CD4-positive, alpha-beta T cell treated with Interleukin-4 for 4 hours (primary cell): ENCODE data around the gene SLC1A3.
"Not testable (repeated sequence)": the region's sequence is repeated elsewhere in the genome, so short reads cannot be mapped to it uniquely, and the experiment has no call there.

Source experiments
- DNase-seq: peaks from one replicate; pipeline ENCODE4 v3.0.0-alpha.2; 2020

Gene SLC1A3

DNA sequence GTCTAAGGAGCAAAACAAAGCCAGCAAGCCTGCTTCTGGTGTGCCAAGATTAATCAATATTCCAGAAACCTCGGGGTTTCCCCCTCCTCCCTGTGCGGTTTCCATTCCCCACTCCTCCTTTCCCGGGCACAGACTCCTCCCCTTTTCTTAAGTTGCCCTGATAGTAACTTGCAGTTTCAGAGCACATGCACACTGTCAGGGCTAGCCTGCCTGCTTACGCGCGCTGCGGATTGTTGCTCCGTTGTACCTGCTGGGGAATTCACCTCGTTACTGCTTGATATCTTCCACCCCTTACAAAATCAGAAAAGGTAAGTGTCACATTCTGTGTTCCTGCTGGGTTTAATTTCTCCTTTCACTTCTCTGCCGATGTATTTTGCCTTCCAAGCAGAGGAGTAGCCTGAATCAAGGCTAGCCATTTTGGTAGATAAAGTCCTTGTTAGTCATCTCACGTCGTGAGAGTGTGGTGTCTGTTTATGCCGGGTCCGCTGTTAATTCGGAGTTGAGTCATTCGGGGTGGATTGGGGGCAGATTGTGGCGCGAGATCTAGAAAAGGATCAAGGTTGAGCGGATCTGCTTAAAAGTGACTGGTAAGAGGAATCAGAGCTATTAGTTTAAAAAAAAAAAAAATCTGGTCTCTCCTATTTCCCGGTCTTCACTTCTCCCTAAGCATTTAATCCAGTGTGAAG is at the start of gene SLC1A3:
TSS of gene SLC1A3 (plus strand) at position 179 of the 686 bp plus-strand sequence. CDS start 1,818 bp downstream, outside the sequence.
- DNase-seq, result no peak

DNA sequence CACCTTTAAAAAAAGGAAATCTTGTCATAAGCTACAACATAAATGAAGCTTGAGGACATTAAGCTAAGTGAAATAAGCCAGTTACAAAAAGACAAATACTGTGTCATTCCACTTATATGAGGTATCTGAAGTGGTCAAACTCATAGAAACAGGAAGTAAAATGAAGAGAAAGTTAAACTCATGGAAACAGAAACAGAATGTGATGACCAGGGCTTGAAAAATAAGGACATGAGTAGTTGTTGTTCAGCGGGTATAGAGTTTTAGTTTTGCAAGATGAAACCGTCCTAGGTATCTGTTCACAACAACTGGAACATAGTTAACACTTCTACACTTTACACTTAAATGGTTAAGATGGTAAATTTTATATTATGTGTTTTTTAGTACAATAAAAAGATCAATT is 47.8 kb upstream of the SLC1A3 start:
- DNase-seq, result no peak

DNA sequence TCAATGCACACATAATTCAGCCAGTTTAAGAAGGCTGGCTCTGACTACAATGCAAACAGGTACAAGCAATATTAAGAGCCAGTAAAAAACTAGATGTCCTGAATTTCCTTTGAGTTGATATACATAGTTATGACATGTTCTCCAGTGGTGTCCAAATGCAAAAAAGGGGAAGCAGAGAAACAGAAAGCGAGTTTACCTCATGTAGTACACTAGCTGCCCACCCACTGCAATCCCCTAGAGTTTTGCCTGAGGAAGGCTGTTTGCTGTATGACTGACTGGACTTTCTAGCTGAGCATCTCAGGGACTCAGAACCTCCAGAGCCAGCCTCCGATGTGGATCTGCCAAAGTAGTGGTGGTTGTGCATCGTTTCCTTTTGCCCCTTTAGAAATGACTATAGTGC is 44.8 kb upstream of the SLC1A3 start:
- DNase-seq, result no peak

DNA sequence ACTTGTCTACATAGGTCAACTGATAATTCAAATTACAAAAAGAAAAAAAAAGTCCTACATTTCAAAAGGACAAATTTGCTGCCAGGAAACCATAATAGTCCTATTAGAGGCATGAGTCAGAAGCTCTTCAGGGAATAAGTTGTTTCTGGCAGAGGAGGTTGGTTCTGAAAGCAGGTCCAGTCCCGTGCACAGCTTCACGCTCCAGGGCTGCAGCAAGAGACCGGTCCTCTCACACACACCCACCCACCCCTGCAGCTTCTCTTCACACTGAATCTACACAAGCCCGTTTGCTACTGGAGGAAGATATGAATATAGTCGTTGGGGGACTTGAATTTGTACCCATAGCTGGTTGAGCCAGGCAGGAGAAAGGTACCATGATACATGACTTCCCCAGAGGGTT is 36.9 kb upstream of the SLC1A3 start:
- DNase-seq, result no peak

DNA sequence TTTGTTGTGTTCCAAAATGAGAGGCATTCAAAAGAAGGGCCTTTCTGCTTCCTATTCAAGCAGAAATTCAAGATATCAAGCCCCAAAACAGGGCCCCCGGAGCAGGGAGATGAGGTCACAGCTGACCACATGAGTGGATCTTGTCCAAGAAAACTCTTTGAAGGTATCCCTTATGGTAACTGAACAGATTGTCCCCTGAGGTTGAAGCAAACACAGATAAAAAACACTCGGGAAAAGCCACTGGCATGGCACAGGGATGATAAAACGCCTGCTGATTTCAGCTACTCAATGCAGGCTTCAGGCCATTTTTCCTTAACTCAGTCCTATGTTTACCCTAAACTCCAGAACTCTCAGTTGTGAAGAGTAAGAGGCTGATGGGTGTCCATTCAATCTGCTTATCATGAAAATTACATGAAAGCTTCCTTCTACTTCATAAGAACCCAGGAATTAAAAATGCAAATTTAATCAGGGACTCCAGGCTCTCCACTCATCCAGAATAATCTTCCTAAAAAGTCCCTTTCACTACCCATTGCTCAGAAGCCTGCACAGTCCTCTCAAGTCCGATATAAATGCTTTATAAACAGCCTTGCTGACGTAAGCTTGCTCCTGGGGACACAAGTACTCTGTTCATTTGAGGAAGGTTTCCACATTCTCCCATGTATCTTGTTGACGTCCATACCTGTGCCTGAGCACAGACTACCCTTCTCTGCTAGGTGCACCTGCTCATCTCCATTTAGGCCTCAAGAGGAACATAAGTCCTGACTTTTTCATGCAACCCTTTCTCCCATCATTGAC is 35.9 kb upstream of the SLC1A3 start:
- DNase-seq, result no peak

DNA sequence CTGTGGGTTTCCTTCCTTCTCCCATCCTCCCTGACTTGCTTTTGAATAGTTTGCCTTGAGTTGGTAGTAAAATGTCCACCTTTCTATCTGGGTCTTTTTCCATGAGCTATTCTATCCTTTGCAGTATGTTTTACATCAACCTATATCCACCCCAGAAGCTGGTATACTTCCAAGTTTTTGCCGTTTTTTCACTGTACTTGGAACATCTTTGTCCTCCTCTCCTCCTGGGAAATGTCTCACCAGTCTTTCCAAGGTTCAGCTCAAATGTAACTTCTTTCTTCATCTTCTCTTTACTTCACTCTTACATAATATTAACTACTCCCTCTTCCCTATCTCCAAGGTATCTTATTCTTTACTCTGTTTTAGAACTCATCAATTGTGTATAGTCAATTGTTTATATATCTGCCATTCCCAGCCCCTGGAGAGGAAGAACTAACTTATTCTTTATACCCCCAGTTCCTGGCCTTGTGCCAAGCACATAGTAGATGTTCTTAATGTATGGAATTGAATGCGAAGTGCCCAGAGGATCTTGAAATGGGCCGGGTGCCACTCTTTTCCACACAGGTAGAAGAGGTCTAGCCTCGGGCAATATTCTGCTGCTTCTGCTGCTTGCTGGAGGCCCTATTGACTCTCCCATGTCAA is 34.9 kb upstream of the SLC1A3 start:
- no peak for DNase-seq

DNA sequence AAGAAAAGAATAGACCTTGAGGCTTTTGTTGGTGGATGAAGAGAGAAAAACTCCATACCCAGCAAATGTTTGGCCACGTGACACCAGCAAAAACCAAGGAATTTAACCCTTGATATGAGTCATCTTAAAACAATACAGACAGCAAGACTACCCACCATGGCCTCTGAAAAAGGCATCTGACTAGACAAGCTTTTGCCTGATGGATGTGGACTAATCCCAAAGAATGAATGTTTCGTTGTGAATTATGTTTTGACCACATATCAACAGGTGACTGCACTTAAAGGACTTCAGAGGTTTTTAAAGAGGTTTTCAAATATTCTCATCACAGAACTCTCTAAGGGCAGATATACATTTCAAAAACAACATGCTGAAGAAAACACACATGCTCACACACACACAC is 33.0 kb upstream of the SLC1A3 start:
- DNase-seq, result no peak

DNA sequence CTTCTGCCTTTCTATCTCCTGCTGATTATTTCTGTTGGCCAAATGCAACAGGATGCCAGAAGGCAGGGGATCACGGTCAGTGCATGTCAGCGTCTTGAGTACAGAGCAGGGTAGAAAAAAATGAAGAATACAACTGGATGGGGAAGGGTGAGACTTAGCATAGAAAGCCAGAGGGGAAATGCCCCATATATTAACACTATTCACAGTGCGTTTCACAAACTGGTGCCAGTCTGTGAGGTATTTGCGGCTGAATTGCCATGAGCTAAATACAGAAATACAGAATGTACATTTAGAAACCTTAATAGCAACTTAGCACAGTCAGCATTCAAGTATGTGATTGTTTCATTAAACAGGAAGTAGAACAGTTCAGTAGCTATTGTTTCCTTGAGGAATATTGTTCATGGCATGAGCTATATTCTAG is 31.0 kb upstream of the SLC1A3 start:
- no peak for DNase-seq

DNA sequence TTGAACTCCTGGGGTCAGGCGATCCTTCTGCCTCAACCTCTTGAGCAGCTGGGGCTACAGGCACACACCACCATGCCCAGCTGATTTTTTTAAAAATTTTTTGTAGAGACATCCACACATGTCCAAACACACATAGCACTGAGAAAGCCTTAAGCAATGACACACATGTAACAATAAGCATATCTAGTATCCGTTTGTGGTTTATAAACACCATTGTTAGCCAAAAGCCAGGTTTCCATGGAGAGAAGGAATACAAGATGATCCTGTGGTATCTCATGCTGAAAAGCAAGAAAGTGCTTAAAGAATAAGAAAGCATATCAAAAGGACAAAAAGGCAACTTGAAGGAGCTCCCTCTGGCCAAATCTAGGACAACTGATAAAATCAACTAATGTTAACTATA is 29.7 kb upstream of the SLC1A3 start:
- DNase-seq, result no peak

DNA sequence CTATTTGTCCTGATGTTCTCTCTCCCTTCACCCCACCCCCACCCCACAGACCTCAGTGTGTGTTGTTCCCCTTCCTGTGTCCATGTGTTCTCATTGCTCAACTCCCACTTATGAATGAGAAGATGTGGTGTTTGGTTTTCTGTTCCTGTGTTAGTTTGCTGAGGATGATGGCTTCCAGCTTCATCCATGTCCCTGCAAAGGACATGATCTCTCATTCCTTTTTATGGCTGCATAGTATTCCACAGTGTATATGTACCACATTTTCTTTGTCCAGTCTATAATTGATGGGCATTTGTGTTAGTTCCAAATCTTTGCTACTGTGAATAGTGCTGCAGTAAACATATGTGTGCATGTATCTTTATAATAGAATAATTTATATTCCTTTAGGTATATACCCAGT is 26.5 kb upstream of the SLC1A3 start:
- not testable (repeated sequence) for DNase-seq

DNA sequence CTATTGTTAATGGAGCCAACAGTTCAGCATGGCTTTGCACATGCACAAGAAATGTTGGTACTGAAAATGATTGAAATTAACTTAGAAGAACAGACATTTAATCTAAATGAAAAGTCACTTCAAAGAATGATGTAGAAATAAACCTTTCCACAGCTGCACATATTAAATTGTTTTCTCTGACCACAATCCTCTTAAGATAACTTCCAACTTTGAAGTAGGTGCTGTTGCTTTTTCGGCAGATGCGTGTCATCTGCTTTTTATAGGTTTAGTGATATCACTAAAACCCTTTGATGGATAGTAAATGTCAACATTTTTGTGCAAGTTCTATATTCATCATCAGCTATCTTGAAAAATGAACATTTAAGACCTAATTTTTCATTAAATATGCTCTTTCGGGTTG is 25.3 kb upstream of the SLC1A3 start:
- no peak for DNase-seq

DNA sequence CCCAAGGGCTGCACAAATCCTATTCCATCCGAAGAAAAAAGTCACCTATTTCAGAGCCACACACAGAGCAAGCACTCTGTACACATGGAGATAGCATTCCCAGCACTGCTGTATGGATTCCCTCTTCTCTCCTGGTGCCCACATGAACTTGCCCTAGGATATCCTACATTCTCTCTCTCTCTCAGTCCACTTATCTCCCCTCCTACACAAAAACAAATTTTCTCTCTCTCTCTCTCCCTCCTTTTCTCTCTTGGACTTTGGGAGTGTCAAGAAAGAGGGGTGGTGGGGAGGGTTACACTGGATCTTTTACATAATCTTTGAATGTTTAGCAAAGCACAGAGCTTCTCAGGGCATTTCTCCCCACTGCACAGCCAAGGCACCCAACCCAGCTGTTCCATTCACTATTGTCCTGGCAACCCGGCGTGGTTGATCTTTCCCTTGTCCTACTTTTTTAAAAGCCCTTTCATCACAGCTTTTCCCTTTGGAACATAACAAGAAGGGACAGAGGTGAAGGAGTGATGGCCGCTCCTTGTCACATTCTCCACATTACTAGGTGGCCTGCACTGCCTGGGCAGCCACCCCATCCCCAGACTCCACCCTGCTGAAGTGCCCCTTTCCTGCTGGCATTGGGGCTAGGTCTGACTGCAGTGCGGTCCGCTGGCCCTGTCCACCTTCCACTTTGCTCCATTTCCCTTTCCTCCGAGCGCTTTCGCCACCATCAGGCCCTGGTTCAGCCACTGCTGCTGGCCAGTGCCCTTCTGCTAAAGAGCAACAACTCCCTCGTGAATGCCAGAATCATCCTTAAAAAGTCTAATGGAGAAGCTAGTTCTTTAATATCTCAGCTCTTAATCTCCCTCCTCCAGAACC is 22.2 kb upstream of the SLC1A3 start:
- no peak for DNase-seq

DNA sequence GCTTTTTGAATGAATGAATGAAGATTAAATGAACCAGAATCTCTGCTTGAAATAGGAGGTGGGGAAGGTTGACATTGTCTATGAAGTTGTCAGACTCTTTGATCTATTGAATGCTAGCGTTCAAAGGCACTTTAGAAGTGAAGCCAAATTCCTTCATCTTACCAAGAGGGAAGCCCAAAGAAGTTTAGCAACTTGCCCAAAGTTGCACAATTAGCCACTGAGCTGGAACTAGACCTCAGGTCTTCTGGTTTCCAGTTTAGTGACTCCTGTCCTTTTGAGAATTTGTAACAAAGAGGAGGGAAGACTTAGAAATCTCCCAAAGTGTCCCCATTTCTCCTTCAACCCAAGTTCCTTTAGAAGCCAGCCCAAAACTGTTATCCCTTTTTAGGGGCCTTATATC is 20.7 kb upstream of the SLC1A3 start:
- DNase-seq, result no peak

DNA sequence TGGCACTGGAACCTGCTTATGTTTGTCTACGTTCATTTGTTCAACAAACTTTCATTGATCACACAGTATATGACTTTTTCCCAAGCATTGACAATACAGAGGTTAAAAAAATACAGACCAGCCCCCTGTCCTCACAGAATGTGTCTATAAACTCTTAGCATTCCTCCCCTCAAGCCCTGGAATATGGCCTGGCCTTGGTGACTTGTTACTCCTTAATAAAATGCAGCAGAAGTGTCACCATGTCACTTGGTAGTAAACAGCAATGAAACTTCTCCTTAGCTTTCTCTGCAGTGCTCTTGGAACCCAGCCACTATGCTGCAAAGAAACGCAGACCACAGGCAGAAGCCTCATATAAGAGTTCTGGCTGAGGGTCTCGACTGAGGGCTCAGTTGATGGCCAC is 19.1 kb upstream of the SLC1A3 start:
- no peak for DNase-seq

DNA sequence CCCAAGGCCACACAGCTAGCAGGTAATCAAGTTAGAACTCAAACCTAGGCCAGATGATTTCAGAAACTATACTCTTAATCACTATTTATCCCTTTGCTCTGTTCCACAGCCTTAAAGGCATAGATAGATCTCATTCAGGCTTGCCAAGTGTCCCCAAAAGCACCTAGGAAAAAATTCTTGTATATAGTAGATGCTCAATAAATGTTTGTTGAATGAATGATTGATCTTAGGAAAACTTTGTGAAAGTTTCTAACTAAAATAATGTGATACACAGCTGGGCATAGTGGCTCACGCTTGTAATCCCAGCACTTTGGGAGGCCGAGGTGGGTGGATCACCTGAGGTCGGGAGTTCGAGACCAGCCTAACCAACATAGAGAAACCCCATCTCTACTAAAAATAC is 16.7 kb upstream of the SLC1A3 start:
- DNase-seq, result not testable (repeated sequence)

DNA sequence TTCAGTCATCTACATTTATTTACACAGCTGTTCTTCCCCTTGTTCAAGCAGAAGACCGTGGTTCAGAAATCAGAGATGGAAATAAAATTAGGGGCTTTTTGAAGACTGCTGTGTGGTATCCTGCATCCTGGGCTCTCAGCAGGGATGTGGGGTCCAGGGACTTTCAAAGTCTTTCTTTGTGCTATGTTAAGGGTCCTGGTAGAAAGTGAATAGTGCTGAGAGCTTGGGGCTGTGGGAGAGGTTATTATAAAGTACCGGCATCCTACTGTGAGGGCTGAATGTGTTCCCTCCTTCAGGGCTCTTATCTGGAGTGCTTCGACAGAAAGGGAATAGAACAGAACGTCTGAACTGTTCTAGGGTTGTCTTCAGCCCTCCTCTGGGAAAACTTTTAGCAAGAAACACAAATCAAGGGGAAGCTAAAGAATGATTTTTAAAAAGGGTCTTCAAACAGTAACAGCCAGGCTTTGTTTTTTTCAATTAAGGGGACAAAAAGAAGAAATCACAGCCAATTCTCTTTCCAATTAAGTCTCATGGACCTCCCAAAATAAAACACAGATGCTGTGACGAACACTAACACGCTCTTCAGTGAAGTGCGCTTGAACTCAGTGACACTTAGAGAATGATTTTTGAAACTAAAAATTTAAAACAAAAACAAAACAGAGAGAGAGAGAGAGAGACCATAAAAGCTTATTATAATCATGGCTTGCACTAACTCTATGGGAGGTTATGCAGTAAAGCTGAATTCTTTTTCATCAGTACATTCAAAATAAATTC is 15.7 kb upstream of the SLC1A3 start:
- DNase-seq, result no peak

DNA sequence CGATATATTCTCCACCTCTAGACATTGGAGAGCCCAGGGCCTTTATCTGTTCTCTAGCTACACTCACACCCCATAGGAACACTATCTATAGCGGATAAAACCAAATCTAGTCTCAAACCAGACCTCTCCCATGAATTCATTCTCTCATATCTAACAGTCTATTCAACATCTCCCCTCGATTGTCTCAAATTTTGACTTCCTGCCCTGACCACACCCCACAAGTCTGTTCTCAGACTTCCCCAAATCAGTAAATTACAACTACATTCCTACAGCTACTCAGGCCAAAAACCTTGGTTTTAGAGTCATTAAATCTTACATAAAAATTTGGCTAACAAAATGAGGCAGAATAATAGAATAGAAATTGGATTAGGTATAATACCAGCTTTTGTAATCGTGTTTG is 12.5 kb upstream of the SLC1A3 start:
- no peak for DNase-seq

DNA sequence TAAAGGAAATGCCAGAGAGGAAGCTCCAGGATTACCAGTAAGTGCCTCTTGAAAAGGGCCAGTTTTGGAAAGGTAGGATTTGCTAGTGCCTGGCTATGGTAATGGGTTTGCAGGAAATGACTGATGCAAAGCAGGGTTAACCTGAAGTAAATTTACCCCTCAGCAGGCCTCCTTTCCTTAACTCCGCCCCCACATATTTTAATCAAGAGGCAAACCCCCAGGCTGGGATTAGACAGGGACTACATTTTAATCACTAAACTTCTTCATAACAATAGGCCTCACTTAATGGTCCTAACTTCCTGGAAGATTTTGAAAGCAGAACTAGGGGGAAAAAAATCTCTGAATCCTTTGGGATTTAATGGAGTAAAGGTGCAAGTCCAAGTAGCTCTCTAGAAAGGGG is 10.2 kb upstream of the SLC1A3 start:
- DNase-seq, result no peak

DNA sequence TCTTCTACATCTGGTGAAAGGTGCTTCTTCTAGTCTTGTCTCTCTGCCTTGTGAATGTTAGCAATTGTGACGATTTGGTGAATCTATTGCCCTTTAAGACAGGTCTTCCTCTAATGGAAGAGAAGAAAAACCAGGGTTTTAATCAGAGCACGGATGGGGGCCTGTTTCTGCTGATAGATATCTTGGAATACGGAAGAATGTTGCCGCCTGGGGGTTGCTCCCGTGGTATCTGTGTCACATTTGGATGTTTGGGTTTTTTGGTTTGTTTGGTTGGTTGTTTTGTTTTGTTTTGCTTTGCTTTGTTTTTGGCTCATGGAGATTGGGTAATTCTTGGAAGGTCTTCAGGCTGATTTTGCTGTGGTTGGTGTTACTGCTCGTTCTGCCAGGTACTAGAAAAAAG is 9.7 kb upstream of the SLC1A3 start:
- no peak for DNase-seq

DNA sequence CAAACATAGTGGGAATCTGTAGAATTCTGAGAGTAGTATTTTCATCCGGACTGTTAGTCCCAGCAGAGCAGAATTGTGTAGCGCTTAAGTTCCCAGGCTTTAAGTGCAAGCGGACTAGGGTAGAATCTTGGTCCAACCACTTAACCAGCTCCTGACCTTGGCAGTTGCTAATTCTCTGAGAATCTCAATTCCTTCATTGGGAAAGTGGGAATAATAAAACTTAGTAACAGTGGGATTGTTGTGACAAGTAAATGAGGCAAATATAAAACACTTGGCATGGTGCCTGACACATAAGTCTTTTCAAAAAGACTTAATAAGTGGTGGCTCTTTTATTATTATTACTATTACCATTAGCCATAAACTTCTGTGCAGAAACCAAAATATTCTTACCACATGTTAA is 8.4 kb upstream of the SLC1A3 start:
- no peak for DNase-seq

DNA sequence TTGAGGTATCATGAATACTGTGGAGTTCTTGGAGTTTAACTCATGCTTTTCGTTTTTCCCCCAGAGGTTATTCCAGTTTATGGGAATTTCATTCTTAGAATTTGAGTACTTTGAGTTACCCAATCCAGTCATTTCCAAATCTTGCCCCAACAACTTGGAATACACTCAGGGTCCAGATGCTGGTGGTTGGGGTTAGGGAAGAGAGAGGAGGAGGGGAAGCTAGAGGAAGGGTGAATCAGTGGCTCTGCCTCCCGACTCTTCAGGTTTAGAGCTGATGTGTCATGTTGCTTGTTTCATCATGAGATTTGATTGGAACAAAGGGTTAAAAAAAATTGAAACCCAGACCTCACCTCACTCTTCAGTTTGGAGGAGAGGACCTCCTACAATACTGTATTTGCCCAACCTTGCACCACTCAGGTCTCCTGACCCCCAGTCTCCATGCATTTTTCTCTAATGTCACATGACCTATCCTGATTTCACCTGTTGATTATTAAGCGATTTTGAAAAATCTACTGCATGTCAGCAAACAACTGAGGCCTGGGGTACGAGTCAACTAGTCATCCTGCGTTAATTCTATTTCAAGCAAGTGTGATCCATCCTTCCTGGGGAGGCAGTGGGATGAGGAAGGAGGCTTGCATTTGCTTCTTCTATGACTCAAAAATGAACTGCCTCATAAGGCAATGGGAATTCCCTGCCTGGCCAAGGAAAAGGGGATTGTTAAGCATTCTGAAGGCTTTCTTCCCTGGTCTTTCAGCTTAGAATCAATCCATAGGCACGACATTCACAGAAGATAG is 6.2 kb upstream of the SLC1A3 start:
- no peak for DNase-seq
